Measurements from ENCODE around the gene CSRP3.

DNA sequence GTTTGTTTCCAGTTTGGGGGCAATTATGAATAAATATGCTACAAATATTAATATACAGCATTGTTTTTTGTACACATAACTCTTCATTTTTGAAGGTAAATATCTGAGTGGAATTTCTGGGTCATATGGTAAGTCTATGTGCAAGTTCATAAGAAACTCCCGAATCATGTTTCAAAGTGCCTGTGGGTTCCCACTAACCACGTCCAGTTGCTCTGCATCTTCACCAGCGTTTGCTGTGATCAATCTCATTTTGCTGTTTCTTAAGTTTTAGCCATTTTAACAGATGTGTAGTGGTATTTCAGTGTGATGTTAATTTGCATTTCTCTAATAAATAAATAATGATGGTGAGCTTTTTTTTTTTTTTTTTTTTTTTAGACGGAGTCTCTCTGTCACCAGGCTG is 14.2 kb upstream of the CSRP3 start:
- no peak for TF ChIP-seq BRCA1 (IDR thresholded peaks at IDR 0.05)
- TF ChIP-seq BRCA1 (CRISPR knock-in tag; IDR thresholded peaks at IDR 0.05): no peak
- no peak for TF ChIP-seq NRF1 (conservative IDR thresholded peaks at IDR 0.05 in 1 of 2, IDR thresholded peaks at IDR 0.05 in 1 of 2)
- no peak for TF ChIP-seq SIN3A (IDR thresholded peaks at IDR 0.05; ENCODE audit: borderline replicate concordance in 2 of 2, control insufficient read depth in 1 of 2, low read depth in 2 of 2, low read length in 2 of 2)
- TF ChIP-seq, protein P1, sequence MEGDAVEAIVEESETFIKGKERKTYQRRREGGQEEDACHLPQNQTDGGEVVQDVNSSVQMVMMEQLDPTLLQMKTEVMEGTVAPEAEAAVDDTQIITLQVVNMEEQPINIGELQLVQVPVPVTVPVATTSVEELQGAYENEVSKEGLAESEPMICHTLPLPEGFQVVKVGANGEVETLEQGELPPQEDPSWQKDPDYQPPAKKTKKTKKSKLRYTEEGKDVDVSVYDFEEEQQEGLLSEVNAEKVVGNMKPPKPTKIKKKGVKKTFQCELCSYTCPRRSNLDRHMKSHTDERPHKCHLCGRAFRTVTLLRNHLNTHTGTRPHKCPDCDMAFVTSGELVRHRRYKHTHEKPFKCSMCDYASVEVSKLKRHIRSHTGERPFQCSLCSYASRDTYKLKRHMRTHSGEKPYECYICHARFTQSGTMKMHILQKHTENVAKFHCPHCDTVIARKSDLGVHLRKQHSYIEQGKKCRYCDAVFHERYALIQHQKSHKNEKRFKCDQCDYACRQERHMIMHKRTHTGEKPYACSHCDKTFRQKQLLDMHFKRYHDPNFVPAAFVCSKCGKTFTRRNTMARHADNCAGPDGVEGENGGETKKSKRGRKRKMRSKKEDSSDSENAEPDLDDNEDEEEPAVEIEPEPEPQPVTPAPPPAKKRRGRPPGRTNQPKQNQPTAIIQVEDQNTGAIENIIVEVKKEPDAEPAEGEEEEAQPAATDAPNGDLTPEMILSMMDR (IDR thresholded peaks at IDR 0.05 in 2 of 3, conservative IDR thresholded peaks at IDR 0.05 in 1 of 3; ENCODE audit: insufficient read depth in 2 of 3, low read depth in 1 of 3, low read length in 3 of 3): no peak
- no peak for TF ChIP-seq EGR1 (conservative IDR thresholded peaks at IDR 0.05)
- no peak for TF ChIP-seq JUND (IDR thresholded peaks at IDR 0.05; ENCODE audit: borderline replicate concordance, low read depth, low read length)
- TF ChIP-seq JUND (tag; IDR thresholded peaks at IDR 0.05; ENCODE audit: borderline replicate concordance, low read depth, low read length): no peak
- TF ChIP-seq KDM1A (IDR thresholded peaks at IDR 0.05): no peak
- no peak for TF ChIP-seq ELF2 (CRISPR knock-in tag; IDR thresholded peaks at IDR 0.05)
- TF ChIP-seq FOXK2 (conservative IDR thresholded peaks at IDR 0.05 in 1 of 2, IDR thresholded peaks at IDR 0.05 in 1 of 2; ENCODE audit: low read depth in 2 of 2): no peak
- TF ChIP-seq, protein P2, sequence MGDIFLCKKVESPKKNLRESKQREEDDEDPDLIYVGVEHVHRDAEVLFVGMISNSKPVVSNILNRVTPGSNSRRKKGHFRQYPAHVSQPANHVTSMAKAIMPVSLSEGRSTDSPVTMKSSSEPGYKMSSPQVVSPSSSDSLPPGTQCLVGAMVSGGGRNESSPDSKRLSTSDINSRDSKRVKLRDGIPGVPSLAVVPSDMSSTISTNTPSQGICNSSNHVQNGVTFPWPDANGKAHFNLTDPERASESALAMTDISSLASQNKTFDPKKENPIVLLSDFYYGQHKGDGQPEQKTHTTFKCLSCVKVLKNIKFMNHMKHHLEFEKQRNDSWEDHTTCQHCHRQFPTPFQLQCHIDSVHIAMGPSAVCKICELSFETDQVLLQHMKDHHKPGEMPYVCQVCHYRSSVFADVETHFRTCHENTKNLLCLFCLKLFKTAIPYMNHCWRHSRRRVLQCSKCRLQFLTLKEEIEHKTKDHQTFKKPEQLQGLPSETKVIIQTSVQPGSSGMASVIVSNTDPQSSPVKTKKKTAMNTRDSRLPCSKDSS (IDR thresholded peaks at IDR 0.05; ENCODE audit: low read depth, partially characterized antibody): no peak
- TF ChIP-seq, protein P3, sequence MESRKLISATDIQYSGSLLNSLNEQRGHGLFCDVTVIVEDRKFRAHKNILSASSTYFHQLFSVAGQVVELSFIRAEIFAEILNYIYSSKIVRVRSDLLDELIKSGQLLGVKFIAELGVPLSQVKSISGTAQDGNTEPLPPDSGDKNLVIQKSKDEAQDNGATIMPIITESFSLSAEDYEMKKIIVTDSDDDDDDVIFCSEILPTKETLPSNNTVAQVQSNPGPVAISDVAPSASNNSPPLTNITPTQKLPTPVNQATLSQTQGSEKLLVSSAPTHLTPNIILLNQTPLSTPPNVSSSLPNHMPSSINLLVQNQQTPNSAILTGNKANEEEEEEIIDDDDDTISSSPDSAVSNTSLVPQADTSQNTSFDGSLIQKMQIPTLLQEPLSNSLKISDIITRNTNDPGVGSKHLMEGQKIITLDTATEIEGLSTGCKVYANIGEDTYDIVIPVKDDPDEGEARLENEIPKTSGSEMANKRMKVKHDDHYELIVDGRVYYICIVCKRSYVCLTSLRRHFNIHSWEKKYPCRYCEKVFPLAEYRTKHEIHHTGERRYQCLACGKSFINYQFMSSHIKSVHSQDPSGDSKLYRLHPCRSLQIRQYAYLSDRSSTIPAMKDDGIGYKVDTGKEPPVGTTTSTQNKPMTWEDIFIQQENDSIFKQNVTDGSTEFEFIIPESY (CRISPR knock-in tag; IDR thresholded peaks at IDR 0.05): no peak
- TF ChIP-seq ZNF589 (CRISPR knock-in tag; IDR thresholded peaks at IDR 0.05; ENCODE audit: low read depth): no peak
- TF ChIP-seq POLR3A (IDR thresholded peaks at IDR 0.05; ENCODE audit: borderline replicate concordance, extremely low read depth, insufficient read depth, insufficient read length): no peak
